Measurements from ENCODE around the gene C12orf76. TPM values are rescaled to one million over a fixed set of nuclear protein-coding genes. Genes with fewer than 3 reads are reported as not detected.
A peak's percentile ranks its signal among the peaks of the same experiment; 100 is the strongest.

Gene C12orf76
- total RNA-seq, 1 experiment from 2014 or later, result 10.1 TPM

- TF ChIP-seq SIN3A (IDR thresholded peaks at IDR 0.05; ENCODE audit: low read depth), result peak; percentile 96
- 0 out of 2 replicates have a peak, but pooled peaks have one; percentile 13 for TF ChIP-seq CEBPB (IDR thresholded peaks at IDR 0.05; ENCODE audit: low read depth)
- TF ChIP-seq JUND (IDR thresholded peaks at IDR 0.05), result no peak; the same call in 1 of the 2 replicates
- TF ChIP-seq ZFX (IDR thresholded peaks at IDR 0.05), result peak; percentile 53
- no peak for TF ChIP-seq EZH2phosphoT487 (IDR thresholded peaks at IDR 0.05; ENCODE audit: borderline replicate concordance)
- peak; percentile 70; the same call in 1 of the 2 replicates for TF ChIP-seq ELF1 (IDR thresholded peaks at IDR 0.05; ENCODE audit: borderline replicate concordance, low read depth)
- TF ChIP-seq EZH2 (IDR thresholded peaks at IDR 0.05), result no peak
Measured at GRCh38 chr12:110048242-110049027, at the start of gene C12orf76 (continued).

- RAD21 ChIA-PET (ENCODE audit: low non-redundant PET in 1 of 2, low total read pairs in 2 of 2, uncharacterized antibody in 2 of 2, unreplicated experiment in 2 of 2), result no interaction called here
- no peaks in the 10 kb centered on the region for H3K9me3 ChIP-seq (ENCODE audit: control insufficient read depth in 1 of 2, insufficient read depth in 1 of 2, low read depth in 1 of 2, low read length in 2 of 2)
- H3K4me2 ChIP-seq (ENCODE audit: low read length), result no peak overlapping the region
- BruUV-seq (replicated peaks), result no TSS peak
- no peak overlapping the region for H3K4me3 ChIP-seq (replicated peaks in 1 of 2; ENCODE audit: low read depth in 1 of 2, low read length in 2 of 2)
- POLR2A ChIA-PET, result no interaction called here
- no peaks in the 10 kb centered on the region for H3K79me2 ChIP-seq (ENCODE audit: insufficient read depth, low read length)
- peaks cover 6% of the 10 kb centered on the region; the same call in 1 of the 2 replicates for H3K27me3 ChIP-seq (ENCODE audit: insufficient read depth, low read length)
- H3K36me3 ChIP-seq (ENCODE audit: control insufficient read depth in 1 of 2, insufficient read depth in 2 of 2, low read length in 2 of 2), result no peaks in the 10 kb centered on the region
- H3K9ac ChIP-seq (ENCODE audit: low read length), result no peak overlapping the region
- no peak overlapping the region for H2AFZ ChIP-seq (ENCODE audit: low read depth, low read length, poor library complexity, severe bottlenecking)
- H3K27ac ChIP-seq (ENCODE audit: low read depth, low read length), result no peak overlapping the region
- no peaks in the 10 kb centered on the region for H4K20me1 ChIP-seq (ENCODE audit: insufficient read depth)
- DNase-seq (ENCODE audit: low read depth, low spot score), result no peak
- CTCF ChIA-PET, result no interaction called here
- H3K4me1 ChIP-seq (ENCODE audit: control insufficient read depth in 1 of 2, insufficient read depth in 2 of 2, low read length in 2 of 2), result no peaks in the 10 kb centered on the region
- intact Hi-C loops (cut with micrococcal nuclease), result no loop called here
- no peak for ATAC-seq
- no peaks in the 10 kb centered on the region for H3K9me2 ChIP-seq (ENCODE audit: insufficient read depth)
- TF ChIP-seq EZH2phosphoT487 (IDR thresholded peaks at IDR 0.05; ENCODE audit: borderline replicate concordance) (no peak), POLR2AphosphoS5 (IDR thresholded peaks at IDR 0.05; ENCODE audit: low read depth, low read length) (no peak), EZH2 (IDR thresholded peaks at IDR 0.05) (no peak), SRF (IDR thresholded peaks at IDR 0.05; ENCODE audit: low read depth) (no peak), EGR1 (IDR thresholded peaks at IDR 0.05; ENCODE audit: low read depth) (no peak), SP1 (IDR thresholded peaks at IDR 0.05; ENCODE audit: low read depth) (no peak), SIN3A (IDR thresholded peaks at IDR 0.05; ENCODE audit: low read depth) (no peak), CEBPB (IDR thresholded peaks at IDR 0.05; ENCODE audit: low read depth) (no peak), RAD21 (IDR thresholded peaks at IDR 0.05; ENCODE audit: low read depth) (no peak), ELF1 (IDR thresholded peaks at IDR 0.05; ENCODE audit: borderline replicate concordance, low read depth) (no peak), CTCF (IDR thresholded peaks at IDR 0.05 in 2 of 3, conservative IDR thresholded peaks at IDR 0.05 in 1 of 3; ENCODE audit: borderline replicate concordance in 1 of 3, insufficient read depth in 1 of 3, low read depth in 2 of 3, low read length in 2 of 3) (no peak), TCF7L2 (IDR thresholded peaks at IDR 0.05; ENCODE audit: borderline replicate concordance, extremely low read depth, insufficient read depth, insufficient read length) (no peak), REST (IDR thresholded peaks at IDR 0.05; ENCODE audit: low read depth) (no peak)
Measured at GRCh38 chr12:110093631-110094311, 45.4 kb upstream of the C12orf76 start.
